Right lobe of liver (tissue), 4 donors: ENCODE measurements around the gene RAB25.

ENCODE experiments used
- CTCF ChIP-seq, 4 donors: fragments of 200-600 bp in 3 of 4; fragments of 450-650 bp in 1 of 4; IDR thresholded peaks; one replicate each; pipeline versions ENCODE4 v1.5.1 to v1.8.0; 2016 to 2022; ENCODE audit warnings: antibody characterized with exemption in 4 of 4, mild to moderate bottlenecking in 2 of 4
- POLR2A ChIP-seq: fragments of 450-650 bp; IDR thresholded peaks from one replicate; pipeline ENCODE4 v1.6.1; 2017; ENCODE audit warnings: antibody characterized with exemption, mild to moderate bottlenecking
- donor health status: DM: no; HTN: no; CAD: no.
- donor health status: DM: no; HTN: no; CAD: no.
- donor health status: DM: no; HTN: yes; CAD: no.

- TF ChIP-seq CTCF (IDR thresholded peaks at IDR 0.05) (no peak), POLR2A (no peak)
Measured at GRCh38 chr1:156106624-156107488, 45.9 kb downstream of the RAB25 start.
